Spleen (tissue), 11 donors: ENCODE measurements around the gene HOXA13. TPM values are rescaled to one million over a fixed set of nuclear protein-coding genes. Genes with fewer than 3 reads are reported as not detected.

Experiments
- DNase-seq: peaks from one replicate; pipeline ENCODE4 v3.0.0-alpha.2; 2020
- H3K27ac ChIP-seq, 8 donors: fragments of 200-600 bp; sonication (generic) in 7 of 8; 1 replicate in 4 of 8; 2 replicates in 4 of 8; pipeline versions ENCODE4 v1.5.0 to v1.8.0; 2016 to 2021; ENCODE audit warnings: inconsistent platforms in 4 of 8, mild to moderate bottlenecking in 4 of 8, moderate library complexity in 1 of 8
- H3K27me3 ChIP-seq, 7 donors: fragments of 200-600 bp; sonication (generic) in 6 of 7; replicated peaks in 1 of 7; 1 replicate in 4 of 7; 2 replicates in 3 of 7; pipeline versions ENCODE4 v1.5.0 to v1.8.0; 2016 to 2021; ENCODE audit warnings: inconsistent platforms in 3 of 7, mild to moderate bottlenecking in 1 of 7
- H3K36me3 ChIP-seq, 6 donors: fragments of 200-600 bp; sonication (generic) in 5 of 6; 1 replicate in 4 of 6; 2 replicates in 2 of 6; pipeline versions ENCODE4 v1.5.0 to v1.8.0; 2016 to 2021; ENCODE audit warnings: inconsistent platforms in 2 of 6
- H3K4me1 ChIP-seq, 6 donors: fragments of 200-600 bp; sonication (generic) in 5 of 6; 1 replicate in 3 of 6; 2 replicates in 3 of 6; pipeline versions ENCODE4 v1.5.0 to v1.8.0; 2016 to 2021; ENCODE audit warnings: inconsistent platforms in 3 of 6
- H3K4me3 ChIP-seq, 8 donors: fragments of 200-600 bp; sonication (generic) in 7 of 8; 1 replicate in 4 of 8; 2 replicates in 4 of 8; pipeline versions ENCODE4 v1.5.0 to v1.8.0; 2016 to 2021; ENCODE audit warnings: inconsistent platforms in 4 of 8, mild to moderate bottlenecking in 4 of 8, moderate library complexity in 2 of 8
- H3K9me3 ChIP-seq, 8 donors: fragments of 200-600 bp; sonication (generic) in 7 of 8; 1 replicate in 4 of 8; 2 replicates in 4 of 8; pipeline versions ENCODE4 v1.5.0 to v1.8.0; 2016 to 2021; ENCODE audit warnings: inconsistent platforms in 4 of 8
- CTCF ChIP-seq, 11 experiments: fragments of 200-600 bp in 7 of 11; fragments of 450-650 bp in 4 of 11; sonication (generic) in 4 of 11; IDR thresholded peaks in 8 of 11; conservative IDR thresholded peaks in 3 of 11; 1 replicate in 7 of 11; 2 replicates in 4 of 11; pipeline versions ENCODE4 v1.4.0 to v1.8.0; 2016 to 2021; ENCODE audit warnings: antibody characterized with exemption in 11 of 11, inconsistent platforms in 4 of 11, mild to moderate bottlenecking in 1 of 11
- POLR2A ChIP-seq, 3 donors: fragments of 450-650 bp; IDR thresholded peaks; one replicate each; pipeline ENCODE4 v1.5.1; 2017; ENCODE audit warnings: antibody characterized with exemption in 3 of 3, mild to moderate bottlenecking in 1 of 3
- POLR2AphosphoS5 ChIP-seq, 3 donors: sonication (generic); formaldehyde crosslinking; IDR thresholded peaks; one replicate each; pipeline ENCODE4 v1.5.1; 2017; ENCODE audit warnings: antibody characterized with exemption in 3 of 3
- WGBS, 5 donors: extraction: QIAGEN DNeasy Blood & Tissue Kit in 3 of 5; methylation state at CpG; one replicate each; pipeline versions ENCODE4 v1.1.5 to v1.1.7; 2013 to 2018; 5-methylcytosine and 5-hydroxymethylcytosine counted together
- intact Hi-C: fragments of 100-400 bp; cut with DNase I; formaldehyde crosslinking; loops from one replicate; pipeline ENCODE4 v1.15.0; 2023; ENCODE audit warnings: low total_unique reads
- polyA plus RNA-seq, 3 donors: library from polyadenylated mRNA; stranded (reverse); fragments of 200-250 nt; gene quantifications; one replicate each; pipeline ENCODE4 v1.2.1, GENCODE V29; 2013
- total RNA-seq, 7 donors: library from RNA; depleted of rRNA in 3 of 7; stranded (reverse); fragments of >200 nt in 3 of 7; fragmentation: NEBNext Ultra II Directional in 4 of 7; extraction: Animal tissue kit (Norgen Biotek cat#: 25700) in 4 of 7; gene quantifications; one replicate each; pipeline versions ENCODE4 v1.1.0 to v1.2.1, GENCODE V29; 2016 to 2021
- donor health status: healthy with polysubstance abuse.
- donor health status: DM: no; HTN: no; CAD: no; lungs with moderate emphysema.
- donor health status: DM: no; HTN: no; CAD: no.
- donor health status: Bipolar disorder and iron deficiency.
- donor health status: healthy.
- donor health status: DM: no; HTN: no; CAD: no.
- donor health status: DM: yes; HTN: yes; CAD: no.

Gene HOXA13
- total and polyA plus RNA-seq, 10 donors = not detected

GRCh38 chr7:27223941-27224575, 24.2 kb upstream of the HOXA13 start:
- TF ChIP-seq POLR2AphosphoS5 (IDR thresholded peaks at IDR 0.05) (no peak), CTCF (IDR thresholded peaks at IDR 0.05 in 8 of 11, conservative IDR thresholded peaks at IDR 0.05 in 3 of 11) (no peak), POLR2A (IDR thresholded peaks at IDR 0.05) (no peak)
- no peak for DNase-seq
- Histone ChIP-seq H3K9me3 (no peaks in the 10 kb centered on the region), H3K27ac (no peak overlapping the region), H3K27me3 (peaks cover 14 to 92% (median 80%) of the 10 kb centered on the region in 7 donors), H3K4me3 (no peak overlapping the region), H3K4me1 (peaks cover 0 to 19% (median 14%) of the 10 kb centered on the region in 6 donors), H3K36me3 (no peaks in the 10 kb centered on the region)
- intact Hi-C loops = no loop called here

- Histone ChIP-seq H3K27ac (no peak overlapping the region), H3K4me1 (peaks cover 0 to 19% (median 14%) of the 10 kb centered on the region in 6 donors), H3K9me3 (no peaks in the 10 kb centered on the region), H3K36me3 (no peaks in the 10 kb centered on the region), H3K4me3 (no peak overlapping the region), H3K27me3 (peaks cover 14 to 100% (median 85%) of the 10 kb centered on the region in 7 donors)
- WGBS, 5 donors = 79 to 92% (median 89%) methylated on average over 3 of the region's 3 CpGs
- TF ChIP-seq POLR2A (IDR thresholded peaks at IDR 0.05) (no peak), POLR2AphosphoS5 (IDR thresholded peaks at IDR 0.05) (no peak), CTCF (IDR thresholded peaks at IDR 0.05 in 8 of 11, conservative IDR thresholded peaks at IDR 0.05 in 3 of 11) (no peak)
- intact Hi-C loops = no loop called here
- DNase-seq = no peak
Observed at GRCh38 chr7:27221201-27221797, 21.4 kb upstream of the HOXA13 start.

- no peaks in the 10 kb centered on the region for H3K36me3 ChIP-seq
- TF ChIP-seq POLR2AphosphoS5 (IDR thresholded peaks at IDR 0.05) = no peak
- TF ChIP-seq POLR2A (IDR thresholded peaks at IDR 0.05) = no peak
- TF ChIP-seq CTCF (IDR thresholded peaks at IDR 0.05 in 8 of 11, conservative IDR thresholded peaks at IDR 0.05 in 3 of 11) = no peak
- no peaks in the 10 kb centered on the region for H3K9me3 ChIP-seq
- peak overlapping the region in 3 of 8 donors; percentile 10 to 54 (median 13) for H3K4me3 ChIP-seq
- DNase-seq = no peak
- H3K4me1 ChIP-seq = peaks cover 0 to 17% (median 13%) of the 10 kb centered on the region in 6 donors
- H3K27ac ChIP-seq = no peak overlapping the region
- 3 to 8% (median 6%) methylated on average over 39 to 45 of the region's 45 CpGs for WGBS, 5 donors
- intact Hi-C loops = no loop called here
- peaks cover 9 to 100% (median 77%) of the 10 kb centered on the region in 7 donors for H3K27me3 ChIP-seq
Observed at GRCh38 chr7:27220440-27220955, 20.6 kb upstream of the HOXA13 start.

GRCh38 chr7:27219821-27220220, 19.9 kb upstream of the HOXA13 start:
- intact Hi-C loops = no loop called here
- no peak for DNase-seq
- Histone ChIP-seq H3K9me3 (no peaks in the 10 kb centered on the region), H3K36me3 (no peaks in the 10 kb centered on the region), H3K27ac (no peak overlapping the region), H3K4me1 (peaks cover 0 to 12% (median 8%) of the 10 kb centered on the region in 6 donors), H3K4me3 (no peak overlapping the region), H3K27me3 (peaks cover 4 to 100% (median 70%) of the 10 kb centered on the region in 7 donors)
- no peak for TF ChIP-seq POLR2AphosphoS5 (IDR thresholded peaks at IDR 0.05)
- TF ChIP-seq CTCF (IDR thresholded peaks at IDR 0.05 in 8 of 11, conservative IDR thresholded peaks at IDR 0.05 in 3 of 11) = no peak
- TF ChIP-seq POLR2A (IDR thresholded peaks at IDR 0.05) = no peak
- WGBS, 5 donors = 56 to 60% (median 57%) methylated on average over 4 of the region's 4 CpGs
